Endodermal cell (in vitro differentiated cells): ENCODE data around the gene FBXO33. TPM values are rescaled to one million over a fixed set of nuclear protein-coding genes. Genes with fewer than 3 reads are reported as not detected.
A peak's percentile ranks its signal among the peaks of the same experiment; 100 is the strongest.

ENCODE experiments used
- DNase-seq: peaks from one replicate; pipeline ENCODE4 v3.0.0-alpha.2; 2017
- H3K27ac ChIP-seq: 2 replicates; pipeline ENCODE4 v1.5.1; 2013; ENCODE audit warnings: mild to moderate bottlenecking, low read depth, low read length, moderate library complexity
- H3K27me3 ChIP-seq: 2 replicates; pipeline ENCODE4 v1.6.1; 2013; ENCODE audit warnings: mild to moderate bottlenecking, low read length, moderate library complexity; ENCODE audit not compliant: insufficient read depth, control insufficient read depth, poor library complexity, severe bottlenecking
- H3K36me3 ChIP-seq: 2 replicates; pipeline ENCODE4 v1.7.0; 2013; ENCODE audit warnings: mild to moderate bottlenecking, low read length, moderate library complexity; ENCODE audit not compliant: control insufficient read depth, insufficient read depth
- H3K4me1 ChIP-seq: one replicate; pipeline ENCODE4 v1.7.0; 2013; ENCODE audit warnings: low read length; ENCODE audit not compliant: control insufficient read depth, insufficient read depth
- H3K4me3 ChIP-seq: 2 replicates; pipeline ENCODE4 v1.5.1; 2013; ENCODE audit warnings: mild to moderate bottlenecking, low read length, moderate library complexity
- H3K9ac ChIP-seq: 2 replicates; pipeline ENCODE4 v1.6.1; 2013; ENCODE audit warnings: mild to moderate bottlenecking, low read length, moderate library complexity; ENCODE audit not compliant: poor library complexity, severe bottlenecking; ENCODE audit errors: extremely low read depth
- H3K9me3 ChIP-seq: 2 replicates; pipeline ENCODE4 v1.6.1; 2013; ENCODE audit warnings: mild to moderate bottlenecking, low read length, moderate library complexity; ENCODE audit not compliant: control insufficient read depth
- H3K27ac Mint-ChIP-seq: 2 replicates; pipeline ENCODE4 v1.8.0; 2020; ENCODE audit warnings: mixed read lengths
- H3K27me3 Mint-ChIP-seq: 2 replicates; pipeline ENCODE4 v1.8.0; 2021; ENCODE audit warnings: mild to moderate bottlenecking, mixed read lengths; ENCODE audit not compliant: insufficient read depth
- H3K36me3 Mint-ChIP-seq: 2 replicates; pipeline ENCODE4 v1.8.0; 2020; ENCODE audit warnings: low read depth, mixed read lengths
- H3K4me1 Mint-ChIP-seq: 2 replicates; pipeline ENCODE4 v1.8.0; 2020; ENCODE audit warnings: mixed read lengths
- H3K4me3 Mint-ChIP-seq: 2 replicates; pipeline ENCODE4 v1.8.0; 2020; ENCODE audit warnings: mild to moderate bottlenecking, moderate library complexity, mixed read lengths
- H3K9me3 Mint-ChIP-seq: 2 replicates; pipeline ENCODE4 v1.8.0; 2020; ENCODE audit warnings: mild to moderate bottlenecking, mixed read lengths
- CTCF ChIP-seq: fragments of 200-600 bp; sonication (generic); conservative IDR thresholded peaks from 2 replicates; pipeline ENCODE4 v1.5.0; 2021; ENCODE audit warnings: antibody characterized with exemption, mild to moderate bottlenecking
- WGBS, 2 experiments: methylation state at CpG; one replicate each; pipeline versions ENCODE4 v1.1.5 to v1.1.7; 2013; ENCODE audit warnings: missing lambda C conversion rate in 2 of 2, mixed read lengths in 1 of 2; ENCODE audit not compliant: insufficient coverage in 1 of 2, insufficient read length in 1 of 2; 5-methylcytosine and 5-hydroxymethylcytosine counted together
- total RNA-seq, 2 donors: library from RNA; stranded (reverse); fragmentation: NEBNext Ultra II Directional in 1 of 2; extraction: Animal tissue kit (Norgen Biotek cat#: 25700) in 1 of 2; gene quantifications; 2 replicates in 1 of 2; 3 replicates in 1 of 2; pipeline ENCODE4 v1.2.1, GENCODE V29; 2021

The FBXO33 gene
- total RNA-seq, 2 donors from 2014 or later, result 10.2 to 12.8 TPM

- Mint-ChIP-seq H3K9me3 (no peaks in the 10 kb centered on the region), H3K27me3 (no peaks in the 10 kb centered on the region), H3K4me3 (no peak overlapping the region), H3K27ac (no peak overlapping the region), H3K36me3 (peaks cover 15% of the 10 kb centered on the region), H3K4me1 (no peaks in the 10 kb centered on the region)
- TF ChIP-seq CTCF, result no peak
- H3K9ac ChIP-seq, result no peak overlapping the region
- H3K9me3 ChIP-seq, result no peaks in the 10 kb centered on the region
- no peak overlapping the region for H3K4me3 ChIP-seq
- no peak overlapping the region for H3K27ac ChIP-seq
- H3K36me3 ChIP-seq, result peaks cover 28% of the 10 kb centered on the region
- 86% methylated on average over 1 of the region's 4 CpGs; no CpG with 5 or more reads in 1 of the 2 experiments for WGBS, 2 experiments
- no peaks in the 10 kb centered on the region for H3K4me1 ChIP-seq
- no peaks in the 10 kb centered on the region for H3K27me3 ChIP-seq
- peak; percentile 45 for DNase-seq
Measured at GRCh38 chr14:39395555-39396254, 36.5 kb downstream of the FBXO33 start.

GRCh38 chr14:39393289-39393688 lies 38.9 kb downstream of the FBXO33 start:
- peaks cover 14% of the 10 kb centered on the region for H3K36me3 ChIP-seq
- no peak for DNase-seq
- H3K9me3 Mint-ChIP-seq, result no peaks in the 10 kb centered on the region
- H3K9me3 ChIP-seq, result no peaks in the 10 kb centered on the region
- TF ChIP-seq CTCF, result no peak
- H3K27ac ChIP-seq, result no peak overlapping the region
- no peak overlapping the region for H3K4me3 Mint-ChIP-seq
- H3K9ac ChIP-seq, result no peak overlapping the region
- 73% methylated on average over 1 of the region's 1 CpG; no CpG with 5 or more reads in 1 of the 2 experiments for WGBS, 2 experiments
- H3K4me1 ChIP-seq, result no peaks in the 10 kb centered on the region
- no peaks in the 10 kb centered on the region for H3K27me3 Mint-ChIP-seq
- no peak overlapping the region for H3K27ac Mint-ChIP-seq
- no peak overlapping the region for H3K4me3 ChIP-seq
- no peaks in the 10 kb centered on the region for H3K4me1 Mint-ChIP-seq
- H3K27me3 ChIP-seq, result no peaks in the 10 kb centered on the region
- H3K36me3 Mint-ChIP-seq, result peaks cover 7% of the 10 kb centered on the region

- no peaks in the 10 kb centered on the region for H3K27me3 Mint-ChIP-seq
- H3K4me3 Mint-ChIP-seq, result no peak overlapping the region
- 85% methylated on average over 2 to 4 of the region's 4 CpGs for WGBS, 2 experiments
Measured at GRCh38 chr14:39384177-39384576, 48.1 kb downstream of the FBXO33 start.

More at GRCh38 chr14:39384177-39384576, 48.1 kb downstream of the FBXO33 start:
- no peak overlapping the region for H3K4me3 ChIP-seq
- H3K36me3 ChIP-seq, result no peaks in the 10 kb centered on the region
- no peaks in the 10 kb centered on the region for H3K9me3 ChIP-seq
- H3K9me3 Mint-ChIP-seq, result no peaks in the 10 kb centered on the region
- no peaks in the 10 kb centered on the region for H3K27me3 ChIP-seq
- H3K27ac ChIP-seq, result no peak overlapping the region
- peaks cover 3% of the 10 kb centered on the region for H3K4me1 Mint-ChIP-seq
- DNase-seq, result no peak
- H3K9ac ChIP-seq, result no peak overlapping the region
- no peaks in the 10 kb centered on the region for H3K4me1 ChIP-seq
- H3K36me3 Mint-ChIP-seq, result peaks cover 1% of the 10 kb centered on the region
- TF ChIP-seq CTCF, result no peak
- H3K27ac Mint-ChIP-seq, result no peak overlapping the region
